H9 (cell line): ENCODE results near the gene CHKB. TPM values are rescaled to one million over a fixed set of nuclear protein-coding genes. Genes with fewer than 3 reads are reported as not detected.

ENCODE experiments used
- DNase-seq: peaks from one replicate; pipeline ENCODE4 v3.0.0-alpha.2; 2017
- H2AFZ ChIP-seq: one replicate; pipeline ENCODE4 v1.6.1; 2013; ENCODE audit warnings: mild to moderate bottlenecking, low read length, control low read depth, moderate library complexity
- H2AK5ac ChIP-seq: 2 replicates; pipeline ENCODE4 v1.6.1; 2013; ENCODE audit warnings: low read length, control low read depth, mixed read lengths; ENCODE audit not compliant: insufficient read length
- H2BK120ac ChIP-seq: one replicate; pipeline ENCODE4 v1.6.1; 2013; ENCODE audit warnings: low read depth, mild to moderate bottlenecking, low read length, control low read depth, inconsistent platforms; ENCODE audit not compliant: poor library complexity, severe bottlenecking
- H2BK12ac ChIP-seq: 2 replicates; pipeline ENCODE4 v1.6.1; 2013; ENCODE audit warnings: low read length, control low read depth, mixed read lengths, low read depth; ENCODE audit not compliant: insufficient read length
- H2BK15ac ChIP-seq: 2 replicates; pipeline ENCODE4 v1.6.1; 2013; ENCODE audit warnings: low read depth, low read length, control low read depth
- H2BK20ac ChIP-seq: one replicate; pipeline ENCODE4 v1.6.1; 2013; ENCODE audit warnings: low read depth, mild to moderate bottlenecking, low read length, control low read depth, inconsistent platforms; ENCODE audit not compliant: poor library complexity, severe bottlenecking
- H2BK5ac ChIP-seq: 2 replicates; pipeline ENCODE4 v1.6.1; 2013; ENCODE audit warnings: low read length, control low read depth, mixed read lengths; ENCODE audit not compliant: insufficient read length
- H3K14ac ChIP-seq: 2 replicates; pipeline ENCODE4 v1.6.1; 2013; ENCODE audit warnings: low read length, control low read depth; ENCODE audit not compliant: insufficient read depth
- H3K18ac ChIP-seq: 2 replicates; pipeline ENCODE4 v1.6.1; 2013; ENCODE audit warnings: low read depth, mild to moderate bottlenecking, mixed read lengths, low read length, control low read depth; ENCODE audit not compliant: insufficient read length
- H3K23ac ChIP-seq: 2 replicates; pipeline ENCODE4 v1.6.1; 2013; ENCODE audit warnings: low read length, control low read depth, mixed read lengths, low read depth; ENCODE audit not compliant: insufficient read length
- H3K23me2 ChIP-seq: 2 replicates; pipeline ENCODE4 v1.6.1; 2013; ENCODE audit warnings: low read depth, mild to moderate bottlenecking, mixed read lengths, low read length, control low read depth; ENCODE audit not compliant: insufficient read length, poor library complexity, severe bottlenecking
- H3K27ac ChIP-seq: 2 replicates; pipeline ENCODE4 v1.5.1; 2013; ENCODE audit warnings: low read length, control low read depth, mixed read lengths, low read depth; ENCODE audit not compliant: insufficient read length
- H3K27me3 ChIP-seq: 2 replicates; pipeline ENCODE4 v1.6.1; 2013; ENCODE audit warnings: low read length, control low read depth, inconsistent platforms; ENCODE audit not compliant: insufficient read depth
- H3K4ac ChIP-seq: 2 replicates; pipeline ENCODE4 v1.6.1; 2013; ENCODE audit warnings: low read depth, mild to moderate bottlenecking, control low read depth, inconsistent platforms, low read length, moderate library complexity
- H3K4me1 ChIP-seq: 2 replicates; pipeline ENCODE4 v1.6.1; 2013; ENCODE audit warnings: low read length, control low read depth, inconsistent platforms; ENCODE audit not compliant: insufficient read depth
- H3K4me2 ChIP-seq: 2 replicates; pipeline ENCODE4 v1.6.1; 2013; ENCODE audit warnings: low read length, control low read depth, mixed read lengths; ENCODE audit not compliant: insufficient read length, insufficient read depth
- H3K56ac ChIP-seq: 2 replicates; pipeline ENCODE4 v1.6.1; 2013; ENCODE audit warnings: low read depth, mild to moderate bottlenecking, mixed read lengths, low read length, control low read depth; ENCODE audit not compliant: insufficient read length
- H3K79me1 ChIP-seq: 2 replicates; pipeline ENCODE4 v1.6.1; 2013; ENCODE audit warnings: low read depth, mild to moderate bottlenecking, moderate library complexity, low read length, control low read depth, inconsistent platforms; ENCODE audit not compliant: insufficient read depth, poor library complexity, severe bottlenecking
- H3K79me2 ChIP-seq: 2 replicates; pipeline ENCODE4 v1.6.1; 2013; ENCODE audit warnings: low read length, control low read depth, inconsistent platforms; ENCODE audit not compliant: insufficient read depth
- H3K9ac ChIP-seq: 2 replicates; pipeline ENCODE4 v1.6.1; 2013; ENCODE audit warnings: low read length, control low read depth, mixed read lengths; ENCODE audit not compliant: insufficient read length; ENCODE audit errors: extremely low read depth
- H3K9me3 ChIP-seq: one replicate; pipeline ENCODE4 v1.6.1; 2013; ENCODE audit warnings: low read depth, low read length, inconsistent platforms; ENCODE audit not compliant: control insufficient read depth
- H3T11ph ChIP-seq: one replicate; pipeline ENCODE4 v1.6.1; 2013; ENCODE audit warnings: mild to moderate bottlenecking, low read length, control low read depth, inconsistent platforms
- H4K20me1 ChIP-seq: one replicate; pipeline ENCODE4 v1.6.1; 2013; ENCODE audit not compliant: control insufficient read depth, insufficient read length, insufficient read depth
- H4K5ac ChIP-seq: 2 replicates; pipeline ENCODE4 v1.6.1; 2013; ENCODE audit warnings: low read depth, mild to moderate bottlenecking, mixed read lengths, low read length, control low read depth; ENCODE audit not compliant: insufficient read length
- H4K8ac ChIP-seq: replicated peaks from 2 replicates; pipeline ENCODE4 v1.6.1; 2013; ENCODE audit warnings: low read length, control low read depth, mixed read lengths, low read depth; ENCODE audit not compliant: insufficient read length
- H4K91ac ChIP-seq: 2 replicates; pipeline ENCODE4 v1.6.1; 2013; ENCODE audit warnings: low read depth, mild to moderate bottlenecking, moderate library complexity, mixed read lengths, low read length, control low read depth; ENCODE audit not compliant: insufficient read length
- H3K27ac Mint-ChIP-seq, 3 experiments: 2 replicates in 2 of 3; 3 replicates in 1 of 3; pipeline ENCODE4 v1.8.0; 2020 to 2021; ENCODE audit warnings: mixed read lengths in 3 of 3, mild to moderate bottlenecking in 1 of 3, moderate library complexity in 1 of 3
- H3K27me3 Mint-ChIP-seq: 2 replicates; pipeline ENCODE4 v1.8.0; 2021; ENCODE audit warnings: low read depth, mild to moderate bottlenecking, moderate library complexity, mixed read lengths
- H3K36me3 Mint-ChIP-seq, 3 experiments: 2 replicates in 2 of 3; 3 replicates in 1 of 3; pipeline ENCODE4 v1.8.0; 2020 to 2021; ENCODE audit warnings: low read depth in 3 of 3, mixed read lengths in 3 of 3; ENCODE audit not compliant: insufficient read depth in 1 of 3
- H3K4me1 Mint-ChIP-seq, 2 experiments: 2 replicates each; pipeline ENCODE4 v1.8.0; 2020; ENCODE audit warnings: mixed read lengths in 2 of 2
- H3K4me3 Mint-ChIP-seq, 2 experiments: 2 replicates in 1 of 2; 3 replicates in 1 of 2; pipeline ENCODE4 v1.8.0; 2020 to 2021; ENCODE audit warnings: mild to moderate bottlenecking in 2 of 2, mixed read lengths in 2 of 2, moderate library complexity in 1 of 2
- H3K9me3 Mint-ChIP-seq, 2 experiments: 2 replicates in 1 of 2; 3 replicates in 1 of 2; pipeline ENCODE4 v1.8.0; 2020; ENCODE audit warnings: mild to moderate bottlenecking in 2 of 2, mixed read lengths in 2 of 2, moderate library complexity in 1 of 2
- WGBS: extraction: QIAGEN DNeasy Blood & Tissue Kit; methylation state at CpG from one replicate; pipeline ENCODE4 v1.1.7; 2013; ENCODE audit warnings: missing lambda C conversion rate, low lambda C conversion rate, mixed read lengths; ENCODE audit not compliant: insufficient read length; ENCODE audit errors: extremely low coverage; 5-methylcytosine and 5-hydroxymethylcytosine counted together
- total RNA-seq: library from RNA; stranded (reverse); gene quantifications from 2 replicates; pipeline ENCODE4 v1.2.1, GENCODE V29; 2021
- TF ChIP-seq, protein P1 (sequence below): fragments of 200-600 bp; sonication (generic); conservative IDR thresholded peaks from 3 replicates; pipeline ENCODE4 v1.8.0; 2021; ENCODE audit warnings: antibody characterized with exemption, mild to moderate bottlenecking

Gene CHKB
- total RNA-seq, 1 experiment from 2014 or later = 64.9 TPM

DNA sequence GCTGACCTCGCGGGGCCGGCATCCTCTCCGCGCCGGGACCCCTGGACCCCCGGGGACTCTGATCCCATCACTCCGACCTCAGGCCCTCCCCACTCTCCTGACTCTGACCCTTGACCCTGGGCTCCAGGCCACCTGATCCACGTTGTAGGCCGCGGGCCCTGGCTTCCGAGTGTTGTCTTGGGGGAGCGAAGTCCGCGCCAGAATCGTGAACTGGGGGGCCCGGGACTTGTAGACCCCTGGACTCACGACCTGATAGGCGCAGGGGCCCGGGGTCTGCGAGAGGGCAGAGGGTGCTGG lies 52.1 kb downstream of the CHKB start:
- Histone ChIP-seq H3K56ac (no peak overlapping the region), H3K9ac (no peak overlapping the region)
- WGBS = no CpG with 5 or more reads among the region's 21 CpGs

More for the DNA sequence above, 52.1 kb downstream of the CHKB start:
- peaks cover 15 to 20% of the 10 kb centered on the region in 2 experiments for H3K4me1 Mint-ChIP-seq
- H2AFZ ChIP-seq = no peak overlapping the region
- H3K18ac ChIP-seq = no peak overlapping the region
- H4K91ac ChIP-seq = no peak overlapping the region
- no peak overlapping the region for H4K8ac ChIP-seq
- no peaks in the 10 kb centered on the region for H3K79me2 ChIP-seq
- H3K4me3 Mint-ChIP-seq = peak overlapping the region; percentile 56 to 77
- peaks cover 75% of the 10 kb centered on the region for H3K27me3 Mint-ChIP-seq
- no peak overlapping the region for H3K23ac ChIP-seq
- no peak overlapping the region for H2AK5ac ChIP-seq
- H3K9me3 ChIP-seq = no peaks in the 10 kb centered on the region
- H3K27ac Mint-ChIP-seq = no peak overlapping the region
- H3K79me1 ChIP-seq = no peaks in the 10 kb centered on the region
- no peak overlapping the region for H2BK5ac ChIP-seq
- no peak for DNase-seq
- no peak overlapping the region for H3K27ac ChIP-seq
- H4K20me1 ChIP-seq = no peaks in the 10 kb centered on the region
- H3K4me2 ChIP-seq = peak overlapping the region; percentile 34
- H2BK12ac ChIP-seq = no peak overlapping the region
- peaks cover 37% of the 10 kb centered on the region; the same call in 1 of the 2 replicates for H3K27me3 ChIP-seq
- H2BK20ac ChIP-seq = no peak overlapping the region
- H3K23me2 ChIP-seq = peaks cover 18% of the 10 kb centered on the region
- H3K36me3 Mint-ChIP-seq = no peaks in the 10 kb centered on the region; a peak in 1 of 7 replicates
- no peaks in the 10 kb centered on the region; a peak in 1 of 5 replicates for H3K9me3 Mint-ChIP-seq
- H3K14ac ChIP-seq = 0 out of 2 replicates have a peak overlapping the region, but pooled peaks have one; percentile 77
- H2BK15ac ChIP-seq = no peak overlapping the region
- H3T11ph ChIP-seq = no peak overlapping the region
- no peak overlapping the region for H4K5ac ChIP-seq
- TF ChIP-seq, protein P1, sequence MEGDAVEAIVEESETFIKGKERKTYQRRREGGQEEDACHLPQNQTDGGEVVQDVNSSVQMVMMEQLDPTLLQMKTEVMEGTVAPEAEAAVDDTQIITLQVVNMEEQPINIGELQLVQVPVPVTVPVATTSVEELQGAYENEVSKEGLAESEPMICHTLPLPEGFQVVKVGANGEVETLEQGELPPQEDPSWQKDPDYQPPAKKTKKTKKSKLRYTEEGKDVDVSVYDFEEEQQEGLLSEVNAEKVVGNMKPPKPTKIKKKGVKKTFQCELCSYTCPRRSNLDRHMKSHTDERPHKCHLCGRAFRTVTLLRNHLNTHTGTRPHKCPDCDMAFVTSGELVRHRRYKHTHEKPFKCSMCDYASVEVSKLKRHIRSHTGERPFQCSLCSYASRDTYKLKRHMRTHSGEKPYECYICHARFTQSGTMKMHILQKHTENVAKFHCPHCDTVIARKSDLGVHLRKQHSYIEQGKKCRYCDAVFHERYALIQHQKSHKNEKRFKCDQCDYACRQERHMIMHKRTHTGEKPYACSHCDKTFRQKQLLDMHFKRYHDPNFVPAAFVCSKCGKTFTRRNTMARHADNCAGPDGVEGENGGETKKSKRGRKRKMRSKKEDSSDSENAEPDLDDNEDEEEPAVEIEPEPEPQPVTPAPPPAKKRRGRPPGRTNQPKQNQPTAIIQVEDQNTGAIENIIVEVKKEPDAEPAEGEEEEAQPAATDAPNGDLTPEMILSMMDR = no peak
- H3K4me1 ChIP-seq = no peaks in the 10 kb centered on the region
- no peak overlapping the region for H2BK120ac ChIP-seq
- no peak overlapping the region for H3K4ac ChIP-seq
